Gastrocnemius medialis (tissue), 4 donors: ENCODE data around the gene COMP.

Source experiments
- POLR2A ChIP-seq, 2 donors: fragments of 450-650 bp; IDR thresholded peaks; one replicate each; pipeline ENCODE4 v1.6.1; 2017; ENCODE audit warnings: antibody characterized with exemption in 2 of 2, mild to moderate bottlenecking in 2 of 2, moderate library complexity in 2 of 2
- TF ChIP-seq, protein P1 (sequence below), 5 experiments: fragments of 450-650 bp in 3 of 5; fragments of 200-600 bp in 2 of 5; sonication (generic) in 2 of 5; IDR thresholded peaks in 4 of 5; conservative IDR thresholded peaks in 1 of 5; 1 replicate in 4 of 5; 2 replicates in 1 of 5; pipeline ENCODE4 v1.5.1; 2016 to 2019; ENCODE audit warnings: antibody characterized with exemption in 5 of 5, mild to moderate bottlenecking in 3 of 5, moderate library complexity in 3 of 5

GRCh38 chr19:18796239-18796638 is 5.1 kb upstream of the COMP start:
- TF ChIP-seq, protein P1, sequence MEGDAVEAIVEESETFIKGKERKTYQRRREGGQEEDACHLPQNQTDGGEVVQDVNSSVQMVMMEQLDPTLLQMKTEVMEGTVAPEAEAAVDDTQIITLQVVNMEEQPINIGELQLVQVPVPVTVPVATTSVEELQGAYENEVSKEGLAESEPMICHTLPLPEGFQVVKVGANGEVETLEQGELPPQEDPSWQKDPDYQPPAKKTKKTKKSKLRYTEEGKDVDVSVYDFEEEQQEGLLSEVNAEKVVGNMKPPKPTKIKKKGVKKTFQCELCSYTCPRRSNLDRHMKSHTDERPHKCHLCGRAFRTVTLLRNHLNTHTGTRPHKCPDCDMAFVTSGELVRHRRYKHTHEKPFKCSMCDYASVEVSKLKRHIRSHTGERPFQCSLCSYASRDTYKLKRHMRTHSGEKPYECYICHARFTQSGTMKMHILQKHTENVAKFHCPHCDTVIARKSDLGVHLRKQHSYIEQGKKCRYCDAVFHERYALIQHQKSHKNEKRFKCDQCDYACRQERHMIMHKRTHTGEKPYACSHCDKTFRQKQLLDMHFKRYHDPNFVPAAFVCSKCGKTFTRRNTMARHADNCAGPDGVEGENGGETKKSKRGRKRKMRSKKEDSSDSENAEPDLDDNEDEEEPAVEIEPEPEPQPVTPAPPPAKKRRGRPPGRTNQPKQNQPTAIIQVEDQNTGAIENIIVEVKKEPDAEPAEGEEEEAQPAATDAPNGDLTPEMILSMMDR (IDR thresholded peaks at IDR 0.05 in 4 of 5, conservative IDR thresholded peaks at IDR 0.05 in 1 of 5) = no peak
- TF ChIP-seq POLR2A (IDR thresholded peaks at IDR 0.05) = no peak
